HL-60 (cell line): Measurements from ENCODE around the gene BPGM.

Experiments used
- DNase-seq, 2 experiments: peaks; one replicate each; pipeline ENCODE4 v3.0.0-alpha.2; 2010 to 2020; ENCODE audit warnings: low read depth in 1 of 2, low spot score in 1 of 2
- H3K27ac ChIP-seq: fragments of 250-450 bp; sonication (Bioruptor Pico); replicated peaks from 2 replicates; pipeline ENCODE4 v1.5.1; 2020; ENCODE audit warnings: mild to moderate bottlenecking, moderate library complexity
- H3K27me3 ChIP-seq: fragments of 250-450 bp; sonication (Bioruptor Pico); 2 replicates; pipeline ENCODE4 v1.5.1; 2021; ENCODE audit warnings: mild to moderate bottlenecking, moderate library complexity; ENCODE audit not compliant: insufficient read depth, poor library complexity, severe bottlenecking
- H3K4me3 ChIP-seq: replicated peaks from 2 replicates; pipeline ENCODE4 v1.5.1; 2011; ENCODE audit warnings: mild to moderate bottlenecking, control low read depth, low read length; ENCODE audit not compliant: insufficient read depth
- CTCF ChIP-seq: IDR thresholded peaks from one replicate; pipeline ENCODE4 v1.5.1; 2011; ENCODE audit warnings: low read length, control low read depth, inconsistent platforms; ENCODE audit not compliant: insufficient read depth
- GABPA ChIP-seq: IDR thresholded peaks from 2 replicates; pipeline ENCODE4 v1.6.1; 2012; ENCODE audit warnings: low read depth
- POLR2AphosphoS5 ChIP-seq: IDR thresholded peaks from 2 replicates; pipeline ENCODE4 v1.6.1; 2012; ENCODE audit warnings: low read depth
- REST ChIP-seq: IDR thresholded peaks from 2 replicates; pipeline ENCODE4 v1.6.1; 2012; ENCODE audit warnings: low read depth; ENCODE audit not compliant: insufficient replicate concordance
- SPI1 ChIP-seq: IDR thresholded peaks from 2 replicates; pipeline ENCODE4 v1.6.1; 2012; ENCODE audit warnings: low read depth, mild to moderate bottlenecking, borderline replicate concordance

The BPGM gene

GRCh38 chr7:134605978-134606923, 40.4 kb upstream of the BPGM start:
- no peak overlapping the region for H3K27ac ChIP-seq
- H3K27me3 ChIP-seq: no peaks in the 10 kb centered on the region
- H3K4me3 ChIP-seq: no peak overlapping the region
- DNase-seq: peak; percentile 42 to 57
- TF ChIP-seq POLR2AphosphoS5 (no peak), REST (no peak), SPI1 (no peak), CTCF (peak; percentile 64), GABPA (no peak)

GRCh38 chr7:134611611-134612151, 35.0 kb upstream of the BPGM start:
- Histone ChIP-seq H3K4me3 (no peak overlapping the region), H3K27ac (no peak overlapping the region), H3K27me3 (no peaks in the 10 kb centered on the region)
- TF ChIP-seq GABPA: no peak
- no peak for DNase-seq

GRCh38 chr7:134612197-134612596, 34.5 kb upstream of the BPGM start:
- no peaks in the 10 kb centered on the region for H3K27me3 ChIP-seq
- H3K27ac ChIP-seq: no peak overlapping the region
- DNase-seq: no peak
- no peak overlapping the region for H3K4me3 ChIP-seq
- TF ChIP-seq GABPA (no peak), CTCF (no peak), REST (no peak), POLR2AphosphoS5 (no peak), SPI1 (no peak)

GRCh38 chr7:134613623-134614347, 32.9 kb upstream of the BPGM start:
- peak; percentile 31 to 52 for DNase-seq
- H3K4me3 ChIP-seq: no peak overlapping the region
- peak overlapping the region; percentile 59 for H3K27ac ChIP-seq
- no peak for TF ChIP-seq CTCF
- peak; percentile 68 for TF ChIP-seq SPI1
- H3K27me3 ChIP-seq: no peaks in the 10 kb centered on the region
